ENCODE measurements around the gene UPF1. TPM values are rescaled to one million over a fixed set of nuclear protein-coding genes. Genes with fewer than 3 reads are reported as not detected.

Gene UPF1
- total and polyA plus RNA-seq, 8 donors: 26.3 to 54.4 (median 37.5) TPM

DNA sequence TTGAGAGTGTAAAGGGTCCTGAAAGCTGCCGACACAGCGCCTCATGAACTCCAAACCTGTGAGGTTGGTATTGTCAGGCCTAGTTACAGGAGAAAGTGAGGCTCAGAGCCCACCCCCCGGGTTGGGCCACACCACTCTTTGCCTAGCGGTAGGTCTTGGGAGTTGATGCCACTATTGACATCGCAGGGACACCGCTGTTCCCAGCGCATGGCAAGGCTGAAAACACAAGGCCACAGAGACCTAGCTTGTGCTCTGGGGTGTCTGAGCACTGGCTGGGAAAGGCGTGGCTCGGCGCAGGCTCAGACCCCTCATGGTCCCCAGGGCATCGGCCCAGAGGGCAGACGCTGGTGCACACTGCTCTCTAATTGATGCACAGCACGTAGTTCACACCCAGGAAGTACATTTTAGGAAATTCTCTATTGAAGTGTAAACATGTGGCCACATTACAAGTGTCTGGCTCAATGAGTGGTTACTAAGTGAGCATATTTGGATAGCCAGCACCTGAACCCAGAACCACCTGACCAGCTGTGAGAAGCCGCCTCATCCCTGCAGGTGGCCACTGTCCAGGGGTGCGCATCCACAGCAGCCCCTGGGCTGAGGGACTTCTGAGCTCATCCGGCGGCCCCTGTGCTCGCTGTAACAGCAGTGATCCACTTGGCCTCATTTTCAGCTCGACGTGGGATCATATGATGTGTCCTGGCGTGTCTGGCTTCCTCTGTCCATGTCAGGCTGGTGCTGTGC, 27.3 kb downstream of the UPF1 start:
- Histone ChIP-seq H3K27me3 (no peaks in the 10 kb centered on the region), H3K4me1 (no peaks in the 10 kb centered on the region), H3K36me3 (peaks cover 9 to 100% (median 86%) of the 10 kb centered on the region in 3 donors), H3K4me3 (no peak overlapping the region), H3K9me3 (no peaks in the 10 kb centered on the region), H3K27ac (no peak overlapping the region)
- FAIRE-seq: no peak
- DNase-seq: no peak
- TF ChIP-seq, protein P1, sequence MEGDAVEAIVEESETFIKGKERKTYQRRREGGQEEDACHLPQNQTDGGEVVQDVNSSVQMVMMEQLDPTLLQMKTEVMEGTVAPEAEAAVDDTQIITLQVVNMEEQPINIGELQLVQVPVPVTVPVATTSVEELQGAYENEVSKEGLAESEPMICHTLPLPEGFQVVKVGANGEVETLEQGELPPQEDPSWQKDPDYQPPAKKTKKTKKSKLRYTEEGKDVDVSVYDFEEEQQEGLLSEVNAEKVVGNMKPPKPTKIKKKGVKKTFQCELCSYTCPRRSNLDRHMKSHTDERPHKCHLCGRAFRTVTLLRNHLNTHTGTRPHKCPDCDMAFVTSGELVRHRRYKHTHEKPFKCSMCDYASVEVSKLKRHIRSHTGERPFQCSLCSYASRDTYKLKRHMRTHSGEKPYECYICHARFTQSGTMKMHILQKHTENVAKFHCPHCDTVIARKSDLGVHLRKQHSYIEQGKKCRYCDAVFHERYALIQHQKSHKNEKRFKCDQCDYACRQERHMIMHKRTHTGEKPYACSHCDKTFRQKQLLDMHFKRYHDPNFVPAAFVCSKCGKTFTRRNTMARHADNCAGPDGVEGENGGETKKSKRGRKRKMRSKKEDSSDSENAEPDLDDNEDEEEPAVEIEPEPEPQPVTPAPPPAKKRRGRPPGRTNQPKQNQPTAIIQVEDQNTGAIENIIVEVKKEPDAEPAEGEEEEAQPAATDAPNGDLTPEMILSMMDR (IDR thresholded peaks at IDR 0.05): no peak
- 89 to 95% methylated on average over 21 of the region's 21 CpGs for WGBS, 2 donors
- intact Hi-C loops (cut with DNase I): no loop called here
- ATAC-seq: no peak

DNA sequence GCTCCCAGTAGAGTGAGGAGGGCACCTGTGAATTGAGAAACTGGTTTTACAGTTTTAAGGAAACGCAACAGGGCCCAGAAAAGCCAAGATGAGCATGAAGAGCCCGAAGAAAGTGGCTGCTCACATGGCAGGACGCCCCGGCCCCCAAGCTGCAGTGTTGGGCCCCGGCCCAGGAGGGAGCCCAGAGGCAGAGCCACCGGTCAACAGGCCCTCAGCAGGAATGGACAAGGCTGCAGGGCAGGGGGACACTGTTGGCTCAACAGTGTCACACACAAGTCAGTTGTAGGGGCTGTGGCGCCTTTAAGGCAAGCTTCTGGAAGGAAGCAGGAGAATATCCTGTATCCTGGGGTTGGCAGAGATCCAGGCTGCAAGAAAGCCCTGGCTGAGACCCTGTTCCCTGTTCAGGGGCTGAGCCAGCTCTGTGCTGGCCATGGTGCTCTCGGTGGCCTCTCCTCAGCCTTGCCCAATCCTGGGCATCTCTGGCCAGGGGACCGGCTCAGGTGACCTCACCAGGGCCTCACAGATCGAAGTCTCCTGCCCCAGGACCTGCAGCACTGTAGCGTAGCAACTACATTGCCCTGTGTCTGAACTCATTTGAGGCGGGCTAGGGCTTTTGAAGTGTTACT, 28.0 kb downstream of the UPF1 start:
- no peaks in the 10 kb centered on the region for H3K4me1 ChIP-seq
- H3K27ac ChIP-seq: no peak overlapping the region
- no peaks in the 10 kb centered on the region for H3K27me3 ChIP-seq
- 88 to 91% methylated on average over 12 of the region's 12 CpGs for WGBS, 2 donors
- peaks cover 9 to 100% (median 84%) of the 10 kb centered on the region in 3 donors for H3K36me3 ChIP-seq
- H3K4me3 ChIP-seq: no peak overlapping the region
- FAIRE-seq: no peak
- no peaks in the 10 kb centered on the region for H3K9me3 ChIP-seq
- no peak for DNase-seq
- intact Hi-C loops (cut with DNase I): no loop called here
- ATAC-seq: no peak
- TF ChIP-seq, protein P1 (IDR thresholded peaks at IDR 0.05): no peak

DNA sequence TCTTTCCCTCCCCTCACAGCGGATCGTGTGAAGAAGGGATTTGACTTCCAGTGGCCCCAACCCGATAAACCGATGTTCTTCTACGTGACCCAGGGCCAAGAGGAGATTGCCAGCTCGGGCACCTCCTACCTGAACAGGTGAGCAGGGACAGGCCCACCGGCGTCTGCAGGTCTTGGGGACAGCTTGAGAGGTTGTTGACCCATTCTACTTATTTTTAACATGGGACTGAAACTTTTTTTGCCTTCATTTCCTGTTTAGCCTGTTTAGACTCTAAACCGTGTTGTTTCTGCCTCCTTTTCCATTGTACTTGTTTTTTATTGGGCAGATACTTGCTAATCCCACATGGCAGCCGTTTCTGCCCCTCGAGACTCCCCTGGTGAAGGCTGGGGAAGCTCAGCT, 28.5 kb downstream of the UPF1 start:
- H3K27me3 ChIP-seq: no peaks in the 10 kb centered on the region
- H3K27ac ChIP-seq: no peak overlapping the region
- DNase-seq: no peak
- no peak for FAIRE-seq
- no peaks in the 10 kb centered on the region for H3K9me3 ChIP-seq
- peaks cover 9 to 100% (median 85%) of the 10 kb centered on the region in 3 donors for H3K36me3 ChIP-seq
- no peak overlapping the region for H3K4me3 ChIP-seq
- TF ChIP-seq, protein P1 (IDR thresholded peaks at IDR 0.05): no peak
- WGBS, 2 donors: 79 to 85% methylated on average over 11 of the region's 11 CpGs
- no peaks in the 10 kb centered on the region for H3K4me1 ChIP-seq
- intact Hi-C loops (cut with DNase I): no loop called here
- ATAC-seq: no peak

DNA sequence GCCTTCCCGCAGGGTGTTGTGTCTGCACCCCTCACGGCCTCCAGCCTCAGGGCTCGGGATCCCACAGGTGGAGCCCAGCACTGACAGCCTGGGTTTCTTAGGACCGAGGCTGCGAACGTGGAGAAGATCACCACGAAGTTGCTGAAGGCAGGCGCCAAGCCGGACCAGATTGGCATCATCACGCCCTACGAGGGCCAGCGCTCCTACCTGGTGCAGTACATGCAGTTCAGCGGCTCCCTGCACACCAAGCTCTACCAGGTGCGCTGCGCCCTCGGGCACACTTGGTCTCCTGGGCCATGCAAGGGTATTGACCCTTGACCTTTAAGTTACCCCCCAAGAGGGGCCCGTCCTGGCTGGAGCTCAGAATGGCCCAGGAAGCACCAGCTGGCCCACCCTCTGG, 29.0 kb downstream of the UPF1 start:
- H3K4me1 ChIP-seq: no peaks in the 10 kb centered on the region
- 87 to 90% methylated on average over 17 of the region's 17 CpGs for WGBS, 2 donors
- no peak for ATAC-seq
- H3K4me3 ChIP-seq: no peak overlapping the region
- no peak for FAIRE-seq
- no peaks in the 10 kb centered on the region for H3K27me3 ChIP-seq
- peaks cover 10 to 100% (median 85%) of the 10 kb centered on the region in 3 donors for H3K36me3 ChIP-seq
- no peaks in the 10 kb centered on the region for H3K9me3 ChIP-seq
- DNase-seq: peak in 1 of 6 donors; percentile 67
- TF ChIP-seq, protein P1 (IDR thresholded peaks at IDR 0.05): no peak
- no peak overlapping the region for H3K27ac ChIP-seq
- intact Hi-C loops (cut with DNase I): no loop called here

DNA sequence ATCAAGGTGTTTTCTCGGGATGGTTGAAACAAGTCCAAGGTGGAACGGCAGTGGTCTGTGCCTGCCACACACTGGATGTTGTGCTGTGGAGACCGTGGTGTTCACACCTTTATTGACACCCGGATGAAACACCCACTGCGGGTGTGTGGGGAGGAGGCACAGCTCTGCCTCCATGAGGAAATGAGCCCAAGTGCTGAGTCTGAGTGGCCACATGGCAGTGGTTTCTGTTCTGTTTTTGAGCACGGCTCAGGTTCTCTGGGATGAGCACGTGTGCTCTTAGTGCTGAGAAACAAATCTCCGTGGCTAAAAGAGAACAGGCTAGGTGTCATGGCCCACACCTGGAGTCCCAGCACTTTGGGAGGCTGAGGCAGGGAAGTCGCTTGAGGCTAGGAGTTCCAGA, 29.5 kb downstream of the UPF1 start:
- no peaks in the 10 kb centered on the region for H3K4me1 ChIP-seq
- no peak overlapping the region for H3K4me3 ChIP-seq
- WGBS, 2 donors: 87 to 89% methylated on average over 9 of the region's 9 CpGs
- TF ChIP-seq, protein P1 (IDR thresholded peaks at IDR 0.05): no peak
- intact Hi-C loops (cut with DNase I): no loop called here
- H3K27ac ChIP-seq: no peak overlapping the region
- H3K27me3 ChIP-seq: no peaks in the 10 kb centered on the region
- peak in 1 of 4 donors; percentile 8 for ATAC-seq
- H3K36me3 ChIP-seq: peaks cover 9 to 100% (median 85%) of the 10 kb centered on the region in 3 donors
- no peaks in the 10 kb centered on the region for H3K9me3 ChIP-seq
- FAIRE-seq: no peak
- no peak for DNase-seq

Measured in pancreas (tissue), 10 donors.